Adrenal gland (tissue), 12 donors: ENCODE measurements around the gene JUND. TPM values are rescaled to one million over a fixed set of nuclear protein-coding genes. Genes with fewer than 3 reads are reported as not detected.
A peak's percentile ranks its signal among the peaks of the same experiment; 100 is the strongest.
"Not testable (repeated sequence)": the region's sequence is repeated elsewhere in the genome, so short reads cannot be mapped to it uniquely, and the experiment has no call there.

ENCODE experiments used
- DNase-seq, 7 donors: peaks; one replicate each; pipeline ENCODE4 v3.0.0-alpha.2; 2019 to 2020
- H3K27ac ChIP-seq, 5 donors: fragments of 200-600 bp; sonication (generic) in 4 of 5; 1 replicate in 3 of 5; 2 replicates in 2 of 5; pipeline versions ENCODE4 v1.5.1 to v1.8.0; 2016 to 2020; ENCODE audit warnings: mild to moderate bottlenecking in 1 of 5
- H3K27me3 ChIP-seq: fragments of 200-600 bp; 2 replicates; pipeline ENCODE4 v1.8.0; 2021
- H3K36me3 ChIP-seq, 2 donors: fragments of 200-600 bp; replicated peaks in 1 of 2; 1 replicate in 1 of 2; 2 replicates in 1 of 2; pipeline versions ENCODE4 v1.5.1 to v1.8.0; 2018 to 2022
- H3K4me1 ChIP-seq, 2 donors: fragments of 200-600 bp; replicated peaks in 1 of 2; 1 replicate in 1 of 2; 2 replicates in 1 of 2; pipeline versions ENCODE4 v1.5.1 to v1.8.0; 2018 to 2021
- H3K4me3 ChIP-seq, 4 donors: fragments of 200-600 bp; sonication (generic) in 3 of 4; one replicate each; pipeline ENCODE4 v1.5.1; 2016 to 2018
- H3K9me3 ChIP-seq, 3 donors: fragments of 200-600 bp; sonication (generic) in 1 of 3; replicated peaks in 1 of 3; 1 replicate in 2 of 3; 2 replicates in 1 of 3; pipeline versions ENCODE4 v1.5.1 to v1.8.0; 2016 to 2021
- CTCF ChIP-seq, 6 experiments: fragments of 450-650 bp in 4 of 6; fragments of 200-600 bp in 2 of 6; sonication (generic) in 1 of 6; IDR thresholded peaks; 1 replicate in 5 of 6; 2 replicates in 1 of 6; pipeline versions ENCODE4 v1.5.1 to v1.8.0; 2016 to 2021; ENCODE audit warnings: antibody characterized with exemption in 6 of 6, mild to moderate bottlenecking in 2 of 6, moderate library complexity in 1 of 6
- POLR2A ChIP-seq, 2 donors: fragments of 450-650 bp; IDR thresholded peaks; one replicate each; pipeline ENCODE4 v1.6.1; 2017; ENCODE audit warnings: antibody characterized with exemption in 2 of 2, mild to moderate bottlenecking in 2 of 2, moderate library complexity in 1 of 2
- WGBS, 4 donors: extraction: QIAGEN DNeasy Blood & Tissue Kit in 2 of 4; methylation state at CpG; one replicate each; pipeline versions ENCODE4 v1.1.5 to v1.1.7; 2013 to 2017; 5-methylcytosine and 5-hydroxymethylcytosine counted together
- intact Hi-C, 2 donors: fragments of 100-400 bp; cut with DNase I; formaldehyde crosslinking; loops; one replicate each; pipeline versions ENCODE4 v1.14.1 to v1.15.0; 2022 to 2023
- polyA plus RNA-seq, 3 donors: library from polyadenylated mRNA; stranded (reverse); fragments of 200-250 nt in 2 of 3; fragments of 350-450 nt in 1 of 3; fragmentation: Illumina TruSeq in 1 of 3; extraction: RNeasy Lipid Tissue Mini Kit (QIAGEN cat#74804) in 1 of 3; gene quantifications; one replicate each; pipeline ENCODE4 v1.2.3, GENCODE V29; 2013 to 2014
- total RNA-seq, 9 donors: library from RNA; depleted of rRNA in 4 of 9; stranded (reverse); fragments of >200 nt in 4 of 9; fragments of 120-200 nt in 1 of 9; fragmentation: NEBNext Ultra II Directional in 1 of 9; extraction: Animal tissue kit (Norgen Biotek cat#: 25700) in 1 of 9; gene quantifications; one replicate each; pipeline versions ENCODE4 v1.1.0 to v1.2.4, GENCODE V29; 2013 to 2023
- donor health status: healthy with polysubstance abuse.
- donor health status: Bipolar disorder and iron deficiency.
- donor health status: DM: yes; HTN: yes; CAD: no.
- donor health status: DM: no; HTN: no; CAD: no.
- donor health status: DM: no; HTN: no; CAD: no.
- donor health status: DM: yes; HTN: yes; CAD: no.

JUND gene
- total and polyA plus RNA-seq, 12 donors: 35.9 to 533 (median 242) TPM

DNA sequence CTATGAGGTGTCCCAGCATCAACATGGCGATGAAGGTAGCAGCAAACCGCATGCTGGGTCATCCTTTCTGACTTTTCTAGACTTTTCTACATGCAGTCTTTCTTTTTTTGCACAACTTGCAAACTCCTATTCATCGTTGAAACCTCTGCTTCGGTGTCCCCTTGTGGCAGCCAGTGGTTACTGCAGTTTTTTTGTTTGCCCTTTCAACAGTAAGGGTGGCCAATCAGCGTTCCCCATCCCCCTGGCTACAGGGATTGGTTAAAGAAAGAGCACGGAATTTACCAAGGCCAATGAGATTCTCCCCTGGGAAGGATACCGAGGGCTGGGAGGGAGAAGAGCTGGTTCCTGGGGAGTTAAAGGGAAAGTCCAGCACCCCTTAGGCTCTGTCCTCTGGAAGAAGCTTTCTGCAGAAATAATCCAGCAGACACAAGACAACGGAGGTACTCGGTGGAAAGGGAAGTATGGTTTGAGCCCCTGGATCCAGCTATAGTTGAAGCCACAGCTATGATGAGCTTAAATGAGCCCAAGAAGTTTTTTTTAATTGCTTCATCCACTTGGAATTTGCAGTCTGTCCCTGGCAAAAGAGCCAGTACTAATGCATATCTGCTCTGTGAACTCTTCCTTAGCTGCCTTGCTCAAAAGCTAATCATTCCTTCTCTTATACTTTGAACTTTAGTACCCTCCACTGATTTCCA, 47.1 kb upstream of the JUND start:
- intact Hi-C loops: loop anchor here in 1 of 2 donors (5.0 kb wide), 1 partner anchor 51 kb away; no protein-coding TSS in a partner anchor
- no peaks in the 10 kb centered on the region for H3K9me3 ChIP-seq
- DNase-seq: peak; percentile 93 to 99 (median 97)
- no peaks in the 10 kb centered on the region for H3K36me3 ChIP-seq
- H3K4me1 ChIP-seq: peaks cover 13 to 19% of the 10 kb centered on the region in 2 donors
- H3K27ac ChIP-seq: peak overlapping the region; percentile 25 to 86 (median 66)
- peak; percentile 92 to 99 (median 99) for TF ChIP-seq CTCF (IDR thresholded peaks at IDR 0.05)
- peak; percentile 54 to 97 for TF ChIP-seq POLR2A (IDR thresholded peaks at IDR 0.05)
- H3K27me3 ChIP-seq: no peaks in the 10 kb centered on the region
- H3K4me3 ChIP-seq: peak overlapping the region in 1 of 4 donors; percentile 47
- 1 to 3% (median 2%) methylated on average over 9 of the region's 9 CpGs for WGBS, 4 donors

GRCh38 chr19:18326772-18327171, 45.4 kb upstream of the JUND start:
- no peak for TF ChIP-seq POLR2A (IDR thresholded peaks at IDR 0.05)
- no peak for TF ChIP-seq CTCF (IDR thresholded peaks at IDR 0.05)
- Histone ChIP-seq H3K27me3 (no peaks in the 10 kb centered on the region), H3K27ac (no peak overlapping the region), H3K9me3 (no peaks in the 10 kb centered on the region), H3K4me3 (no peak overlapping the region), H3K36me3 (no peaks in the 10 kb centered on the region), H3K4me1 (peaks cover 25 to 29% of the 10 kb centered on the region in 2 donors)
- intact Hi-C loops: loop anchor here (2.0 to 5.0 kb wide), 2 partner anchors 46 to 49 kb away; partner anchors contain the start of gene JUND (in 1 of the 2)
- DNase-seq: no peak
- 89 to 93% (median 91%) methylated on average over 4 to 5 of the region's 5 CpGs for WGBS, 4 donors

DNA sequence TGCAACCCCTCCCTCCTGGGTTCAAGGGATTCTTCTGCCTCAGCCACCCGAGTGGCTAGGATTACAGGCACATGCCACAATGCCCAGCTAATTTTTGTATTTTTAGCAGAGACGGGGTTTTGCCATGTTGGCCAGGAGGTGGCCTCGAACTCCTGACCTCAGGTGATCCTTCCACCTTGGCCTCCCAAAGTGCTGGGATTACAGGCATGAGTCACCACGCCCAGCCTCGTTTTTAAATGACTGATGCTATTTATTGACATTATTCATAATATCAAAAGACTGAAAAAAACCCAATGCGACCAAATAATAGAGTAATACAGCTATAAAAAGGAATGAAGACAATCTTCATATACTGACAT, 42.9 kb upstream of the JUND start:
- H3K27me3 ChIP-seq, H3K9me3 ChIP-seq, H3K36me3 ChIP-seq, intact Hi-C loops, H3K4me3 ChIP-seq: not testable (repeated sequence)
- Histone ChIP-seq H3K27ac (peak overlapping the region; percentile 85 to 98 (median 93)), H3K4me1 (peaks cover 32 to 50% of the 10 kb centered on the region in 2 donors)
- DNase-seq: peak in 1 of 7 donors; percentile 31
- WGBS, 4 donors: 30 to 35% (median 33%) methylated on average over 6 of the region's 6 CpGs

- no peaks in the 10 kb centered on the region for H3K27me3 ChIP-seq
- peak within 1 kb of the TSS; percentile 39 to 76 (median 62) for H3K4me3 ChIP-seq
- H3K36me3 ChIP-seq: no peaks in the 10 kb centered on the region
- H3K4me1 ChIP-seq: peaks cover 39 to 56% of the 10 kb centered on the region in 2 donors
- 0 to 1% (median 1%) methylated on average over 20 to 75 of the region's 75 CpGs for WGBS, 4 donors
- H3K9me3 ChIP-seq: no peaks in the 10 kb centered on the region
- TF ChIP-seq CTCF (IDR thresholded peaks at IDR 0.05) (peak in 3 of 6 experiments; percentile 19 to 36 (median 25)), POLR2A (IDR thresholded peaks at IDR 0.05) (peak; percentile 71 to 85)
- intact Hi-C loops: no loop called here
- peak within 1 kb of the TSS; percentile 85 to 98 (median 93) for H3K27ac ChIP-seq
- peak; percentile 98 to 99 (median 99) for DNase-seq
Observed at GRCh38 chr19:18322759-18323460, 41.5 kb upstream of the JUND start, which contains the start of gene LSM4. Gene LSM4, minus strand, starts transcription at chr19:18323076. Its CDS starts 56 bp downstream, at chr19:18323020.
